PC-3 (cell line): ENCODE data around the gene CHURC1.

ENCODE experiments used
- CTCF ChIP-seq: fragments of 300-600 bp; sonication (generic); conservative IDR thresholded peaks from 2 replicates; pipeline ENCODE4 v1.5.1; 2017; ENCODE audit warnings: antibody characterized with exemption, low read depth, mild to moderate bottlenecking, low read length
- EZH2 ChIP-seq: fragments of 300-600 bp; sonication (generic); IDR thresholded peaks from one replicate; pipeline ENCODE4 v1.6.1; 2017; ENCODE audit warnings: antibody characterized with exemption, mild to moderate bottlenecking, low read length; ENCODE audit not compliant: unreplicated experiment

- TF ChIP-seq EZH2 (no peak), CTCF (no peak)
Observed at GRCh38 chr14:64912261-64912660, 2.0 kb upstream of the CHURC1 start.
